ENCODE measurements around the gene CCNYL1.
"Not testable (repeated sequence)": the region's sequence is repeated elsewhere in the genome, so short reads cannot be mapped to it uniquely, and the experiment has no call there.

The CCNYL1 gene

GRCh38 chr2:207704671-207705070 is 6.8 kb upstream of the CCNYL1 start:
- H3K9ac ChIP-seq (ENCODE audit: low read length): no peak overlapping the region
- no peaks in the 10 kb centered on the region for H3K27me3 ChIP-seq (ENCODE audit: control insufficient read depth, insufficient read depth, low read length)
- H3K4me3 ChIP-seq (ENCODE audit: low read length): no peak overlapping the region
- no peaks in the 10 kb centered on the region for H3K36me3 ChIP-seq (ENCODE audit: control insufficient read depth, insufficient read depth, low read length)
- peaks cover 11% of the 10 kb centered on the region for H3K4me1 ChIP-seq (ENCODE audit: control insufficient read depth, insufficient read depth, low read length)
- no peaks in the 10 kb centered on the region for H3K9me3 ChIP-seq (ENCODE audit: control insufficient read depth, low read length)

GRCh38 chr2:207706936-207707860 is 4.2 kb upstream of the CCNYL1 start:
- Histone ChIP-seq H3K4me1 (ENCODE audit: control insufficient read depth, insufficient read depth, low read length) (peaks cover 11% of the 10 kb centered on the region), H3K4me3 (ENCODE audit: low read length) (no peak overlapping the region), H3K27me3 (ENCODE audit: control insufficient read depth, insufficient read depth, low read length) (no peaks in the 10 kb centered on the region), H3K9me3 (ENCODE audit: control insufficient read depth, low read length) (no peaks in the 10 kb centered on the region), H3K36me3 (ENCODE audit: control insufficient read depth, insufficient read depth, low read length) (no peaks in the 10 kb centered on the region), H3K9ac (ENCODE audit: low read length) (no peak overlapping the region)

GRCh38 chr2:207711750-207712530 is 500 bp downstream of the CCNYL1 start:
- Histone ChIP-seq H3K36me3 (ENCODE audit: control insufficient read depth, insufficient read depth, low read length) (no peaks in the 10 kb centered on the region), H3K4me1 (ENCODE audit: control insufficient read depth, insufficient read depth, low read length) (peaks cover 13% of the 10 kb centered on the region), H3K9me3 (ENCODE audit: control insufficient read depth, low read length) (no peaks in the 10 kb centered on the region), H3K4me3 (ENCODE audit: low read length) (peak overlapping the region; percentile 91), H3K27me3 (ENCODE audit: control insufficient read depth, insufficient read depth, low read length) (no peaks in the 10 kb centered on the region), H3K9ac (ENCODE audit: low read length) (peak overlapping the region; percentile 87)

GRCh38 chr2:207716056-207716455 is 4.6 kb downstream of the CCNYL1 start:
- no peak overlapping the region for H3K4me3 ChIP-seq (ENCODE audit: low read length)
- H3K9me3 ChIP-seq (ENCODE audit: control insufficient read depth, low read length): no peaks in the 10 kb centered on the region
- no peaks in the 10 kb centered on the region for H3K27me3 ChIP-seq (ENCODE audit: control insufficient read depth, insufficient read depth, low read length)
- peaks cover 22% of the 10 kb centered on the region for H3K4me1 ChIP-seq (ENCODE audit: control insufficient read depth, insufficient read depth, low read length)
- H3K36me3 ChIP-seq (ENCODE audit: control insufficient read depth, insufficient read depth, low read length): no peaks in the 10 kb centered on the region
- no peak overlapping the region for H3K9ac ChIP-seq (ENCODE audit: low read length)

GRCh38 chr2:207718521-207718920 is 7.1 kb downstream of the CCNYL1 start:
- H3K27me3 ChIP-seq (ENCODE audit: control insufficient read depth, insufficient read depth, low read length): no peaks in the 10 kb centered on the region
- H3K4me1 ChIP-seq (ENCODE audit: control insufficient read depth, insufficient read depth, low read length): peaks cover 11% of the 10 kb centered on the region

GRCh38 chr2:207719008-207719407 is 7.6 kb downstream of the CCNYL1 start:
- no peaks in the 10 kb centered on the region for H3K27me3 ChIP-seq (ENCODE audit: control insufficient read depth, insufficient read depth, low read length)
- peaks cover 8% of the 10 kb centered on the region for H3K4me1 ChIP-seq (ENCODE audit: control insufficient read depth, insufficient read depth, low read length)
- H3K9me3 ChIP-seq (ENCODE audit: control insufficient read depth, low read length): no peaks in the 10 kb centered on the region
- no peaks in the 10 kb centered on the region for H3K36me3 ChIP-seq (ENCODE audit: control insufficient read depth, insufficient read depth, low read length)
- no peak overlapping the region for H3K4me3 ChIP-seq (ENCODE audit: low read length)
- no peak overlapping the region for H3K9ac ChIP-seq (ENCODE audit: low read length)

More at GRCh38 chr2:207718521-207718920, 7.1 kb downstream of the CCNYL1 start:
- H3K9me3 ChIP-seq (ENCODE audit: control insufficient read depth, low read length): no peaks in the 10 kb centered on the region
- no peak overlapping the region for H3K4me3 ChIP-seq (ENCODE audit: low read length)
- no peaks in the 10 kb centered on the region for H3K36me3 ChIP-seq (ENCODE audit: control insufficient read depth, insufficient read depth, low read length)
- H3K9ac ChIP-seq (ENCODE audit: low read length): no peak overlapping the region

GRCh38 chr2:207719655-207720054 is 8.2 kb downstream of the CCNYL1 start:
- not testable (repeated sequence) for H3K27me3 ChIP-seq (ENCODE audit: control insufficient read depth, insufficient read depth, low read length); H3K4me3 ChIP-seq (ENCODE audit: low read length); H3K9ac ChIP-seq (ENCODE audit: low read length); H3K36me3 ChIP-seq (ENCODE audit: control insufficient read depth, insufficient read depth, low read length); H3K4me1 ChIP-seq (ENCODE audit: control insufficient read depth, insufficient read depth, low read length); H3K9me3 ChIP-seq (ENCODE audit: control insufficient read depth, low read length)

GRCh38 chr2:207720517-207721187 is 9.2 kb downstream of the CCNYL1 start:
- Histone ChIP-seq H3K4me1 (ENCODE audit: control insufficient read depth, insufficient read depth, low read length) (peaks cover 8% of the 10 kb centered on the region), H3K9ac (ENCODE audit: low read length) (no peak overlapping the region), H3K4me3 (ENCODE audit: low read length) (no peak overlapping the region), H3K9me3 (ENCODE audit: control insufficient read depth, low read length) (no peaks in the 10 kb centered on the region), H3K27me3 (ENCODE audit: control insufficient read depth, insufficient read depth, low read length) (no peaks in the 10 kb centered on the region), H3K36me3 (ENCODE audit: control insufficient read depth, insufficient read depth, low read length) (no peaks in the 10 kb centered on the region)

- H3K4me3 ChIP-seq (ENCODE audit: low read length): no peak overlapping the region
- no peak overlapping the region for H3K9ac ChIP-seq (ENCODE audit: low read length)
- peaks cover 8% of the 10 kb centered on the region for H3K4me1 ChIP-seq (ENCODE audit: control insufficient read depth, insufficient read depth, low read length)
- H3K9me3 ChIP-seq (ENCODE audit: control insufficient read depth, low read length): no peaks in the 10 kb centered on the region
- H3K27me3 ChIP-seq (ENCODE audit: control insufficient read depth, insufficient read depth, low read length): no peaks in the 10 kb centered on the region
- H3K36me3 ChIP-seq (ENCODE audit: control insufficient read depth, insufficient read depth, low read length): no peaks in the 10 kb centered on the region
Measured at GRCh38 chr2:207722773-207723424, 11.5 kb downstream of the CCNYL1 start.

GRCh38 chr2:207723425-207723787 is 12.0 kb downstream of the CCNYL1 start:
- not testable (repeated sequence) for H3K27me3 ChIP-seq (ENCODE audit: control insufficient read depth, insufficient read depth, low read length); H3K4me3 ChIP-seq (ENCODE audit: low read length); H3K4me1 ChIP-seq (ENCODE audit: control insufficient read depth, insufficient read depth, low read length); H3K36me3 ChIP-seq (ENCODE audit: control insufficient read depth, insufficient read depth, low read length); H3K9me3 ChIP-seq (ENCODE audit: control insufficient read depth, low read length); H3K9ac ChIP-seq (ENCODE audit: low read length)

GRCh38 chr2:207724113-207724512 is 12.7 kb downstream of the CCNYL1 start:
- Histone ChIP-seq H3K36me3 (ENCODE audit: control insufficient read depth, insufficient read depth, low read length) (no peaks in the 10 kb centered on the region), H3K27me3 (ENCODE audit: control insufficient read depth, insufficient read depth, low read length) (no peaks in the 10 kb centered on the region), H3K9ac (ENCODE audit: low read length) (no peak overlapping the region), H3K4me3 (ENCODE audit: low read length) (no peak overlapping the region), H3K4me1 (ENCODE audit: control insufficient read depth, insufficient read depth, low read length) (peaks cover 8% of the 10 kb centered on the region), H3K9me3 (ENCODE audit: control insufficient read depth, low read length) (no peaks in the 10 kb centered on the region)
